Vagina (tissue), 2 donors: ENCODE data around the gene ZBTB45. TPM values are rescaled to one million over a fixed set of nuclear protein-coding genes. Genes with fewer than 3 reads are reported as not detected.
A peak's percentile ranks its signal among the peaks of the same experiment; 100 is the strongest.

ENCODE experiments used
- DNase-seq, 2 donors: peaks; one replicate each; pipeline ENCODE4 v3.0.0-alpha.2; 2017; ENCODE audit errors: extremely low spot score in 2 of 2
- H3K27ac ChIP-seq: fragments of 200-600 bp; sonication (generic); one replicate; pipeline ENCODE4 v1.5.1; 2019
- H3K27me3 ChIP-seq: fragments of 200-600 bp; sonication (generic); one replicate; pipeline ENCODE4 v1.5.1; 2019
- H3K36me3 ChIP-seq, 2 donors: fragments of 200-600 bp; sonication (generic); one replicate each; pipeline ENCODE4 v1.5.1; 2017 to 2019
- H3K4me1 ChIP-seq: fragments of 200-600 bp; sonication (generic); one replicate; pipeline ENCODE4 v1.5.1; 2019
- H3K4me3 ChIP-seq, 2 donors: fragments of 200-600 bp; sonication (generic); 1 replicate in 1 of 2; 2 replicates in 1 of 2; pipeline ENCODE4 v1.5.1; 2016 to 2019
- H3K9me3 ChIP-seq: fragments of 200-600 bp; sonication (generic); one replicate; pipeline ENCODE4 v1.5.1; 2019
- CTCF ChIP-seq, 3 experiments: fragments of 450-650 bp in 2 of 3; fragments of 200-600 bp in 1 of 3; sonication (generic) in 1 of 3; IDR thresholded peaks; one replicate each; pipeline ENCODE4 v1.5.1; 2017 to 2019; ENCODE audit warnings: antibody characterized with exemption in 3 of 3, mild to moderate bottlenecking in 2 of 3, moderate library complexity in 2 of 3
- POLR2A ChIP-seq, 2 donors: fragments of 450-650 bp; IDR thresholded peaks; one replicate each; pipeline ENCODE4 v1.6.1; 2017; ENCODE audit warnings: antibody characterized with exemption in 2 of 2, mild to moderate bottlenecking in 2 of 2, moderate library complexity in 2 of 2
- POLR2AphosphoS5 ChIP-seq, 2 donors: sonication (generic); formaldehyde crosslinking; IDR thresholded peaks; one replicate each; pipeline ENCODE4 v1.9.0; 2017; ENCODE audit warnings: antibody characterized with exemption in 2 of 2, mild to moderate bottlenecking in 2 of 2, low read depth in 1 of 2; ENCODE audit not compliant: insufficient read depth in 1 of 2
- intact Hi-C: fragments of 100-400 bp; cut with DNase I; formaldehyde crosslinking; loops from one replicate; pipeline ENCODE4 v1.15.1; 2023
- microRNA-seq: library from miRNA; unstranded; fragments of <30 nt; microRNA quantifications from one replicate; pipeline ENCODE4, GENCODE V29; 2017; ENCODE audit warnings: borderline number of aligned reads, borderline replicate concordance
- small RNA-seq: library from RNA; depleted of rRNA; stranded (forward); fragments of <200 nt; gene quantifications from one replicate; pipeline ENCODE3, GENCODE V24; 2016
- total RNA-seq: library from RNA; depleted of rRNA; stranded (reverse); fragments of >200 nt; gene quantifications from one replicate; pipeline ENCODE4 v1.2.3, GENCODE V29; 2016

ZBTB45 gene
- total RNA-seq, 1 donor from 2014 or later: 14.0 TPM

GRCh38 chr19:58466089-58466759 is 53.4 kb downstream of the ZBTB45 start:
- DNase-seq: no peak
- H3K4me1 ChIP-seq: peaks cover 19% of the 10 kb centered on the region
- TF ChIP-seq POLR2A (IDR thresholded peaks at IDR 0.05): no peak
- TF ChIP-seq CTCF (IDR thresholded peaks at IDR 0.05): no peak
- no peak for TF ChIP-seq POLR2AphosphoS5 (IDR thresholded peaks at IDR 0.05; ENCODE audit: insufficient read depth in 1 of 2, low read depth in 1 of 2)
- intact Hi-C loops: loop anchor here (5.0 kb wide), 1 partner anchor 84 kb away; the partner anchor contains the start of gene ZNF837
- no peaks in the 10 kb centered on the region for H3K27me3 ChIP-seq
- peak overlapping the region; percentile 72 to 95 for H3K4me3 ChIP-seq
- no peaks in the 10 kb centered on the region for H3K9me3 ChIP-seq
- H3K27ac ChIP-seq: no peak overlapping the region
- H3K36me3 ChIP-seq: peaks cover 0 to 21% of the 10 kb centered on the region in 2 donors

Small RNA genes within 50 kb of the gene (microRNA-seq; reads per million reads assigned to microRNA genes)
- not detected for gene MIR6807

Small RNA genes within 50 kb of the gene (small RNA-seq; reads per million reads assigned to genes)
- gene MIR6807 (not detected), gene RN7SL525P (not detected), gene RN7SL693P (not detected), gene RNU6-1337P (not detected)

Other genes starting within 250 kb of the ZBTB45 start
- 6.4 TPM for gene ZNF8, start 240.9 kb downstream of the ZBTB45 start, total RNA-seq
- gene ERVK3-1, start 214.4 kb downstream of the ZBTB45 start, total RNA-seq: 45.9 TPM
- gene ZSCAN22, start 192.8 kb downstream of the ZBTB45 start, total RNA-seq: 3.9 TPM
- 48.9 TPM for gene A1BG, start 166.3 kb downstream of the ZBTB45 start, total RNA-seq
- 3.4 TPM for gene ZNF497, start 157.1 kb downstream of the ZBTB45 start, total RNA-seq
- 1.2 TPM for gene ZNF837, start 138.8 kb downstream of the ZBTB45 start, total RNA-seq
- gene RPS5, start 132.5 kb downstream of the ZBTB45 start, total RNA-seq: 1,974 TPM
- gene RNF225, start 124.2 kb downstream of the ZBTB45 start, total RNA-seq: 0.98 TPM
- gene ZNF584, start 111.2 kb downstream of the ZBTB45 start, total RNA-seq: 16.7 TPM
- 5.2 TPM for gene ZNF132, start 79.7 kb downstream of the ZBTB45 start, total RNA-seq
- 4.2 TPM for gene ZNF324B, start 68.2 kb downstream of the ZBTB45 start, total RNA-seq
- gene ZNF324, start 52.7 kb downstream of the ZBTB45 start, total RNA-seq: 17.2 TPM
- gene ZNF446, start 43.5 kb downstream of the ZBTB45 start, total RNA-seq: 10.6 TPM
- gene SLC27A5, start 7.8 kb downstream of the ZBTB45 start, total RNA-seq: 35.8 TPM
- 274 TPM for gene TRIM28, start 24.3 kb upstream of the ZBTB45 start, total RNA-seq
- gene CHMP2A, start 35.3 kb upstream of the ZBTB45 start, total RNA-seq: 76.4 TPM
- 33.6 TPM for gene UBE2M, start 38.8 kb upstream of the ZBTB45 start, total RNA-seq
- 32.2 TPM for gene MZF1, start 53.5 kb upstream of the ZBTB45 start, total RNA-seq